Left lung (tissue), 10 donors: ENCODE data around the gene P2RY2. TPM values are rescaled to one million over a fixed set of nuclear protein-coding genes. Genes with fewer than 3 reads are reported as not detected.

Experiments
- ATAC-seq: fragments of 200-7000 bp; cut with Tn5 transposase; one replicate; pipeline ENCODE4 v1.9.1; 2020; ENCODE audit warnings: moderate library complexity
- DNase-seq, 4 donors: peaks; one replicate each; pipeline ENCODE4 v3.0.0-alpha.2; 2013 to 2020
- H3K27ac ChIP-seq, 2 donors: fragments of 200-600 bp; sonication (generic) in 1 of 2; one replicate each; pipeline versions ENCODE4 v1.5.0 to v1.8.0; 2020 to 2021
- H3K27me3 ChIP-seq, 2 donors: fragments of 200-600 bp; sonication (generic) in 1 of 2; one replicate each; pipeline versions ENCODE4 v1.5.0 to v1.8.0; 2020 to 2021
- H3K36me3 ChIP-seq, 2 donors: fragments of 200-600 bp; sonication (generic) in 1 of 2; one replicate each; pipeline versions ENCODE4 v1.5.0 to v1.8.0; 2020 to 2021
- H3K4me1 ChIP-seq, 2 donors: fragments of 200-600 bp; one replicate each; pipeline ENCODE4 v1.8.0; 2021
- H3K4me3 ChIP-seq, 2 donors: fragments of 200-600 bp; sonication (generic) in 1 of 2; one replicate each; pipeline versions ENCODE4 v1.5.0 to v1.8.0; 2020 to 2021; ENCODE audit warnings: mild to moderate bottlenecking in 1 of 2
- H3K9me3 ChIP-seq, 2 donors: fragments of 200-600 bp; sonication (generic) in 1 of 2; one replicate each; pipeline versions ENCODE4 v1.5.0 to v1.8.0; 2020 to 2021
- CTCF ChIP-seq, 2 donors: fragments of 200-600 bp; sonication (generic) in 1 of 2; IDR thresholded peaks; one replicate each; pipeline versions ENCODE4 v1.5.0 to v1.8.0; 2021; ENCODE audit warnings: antibody characterized with exemption in 2 of 2
- intact Hi-C, 2 donors: fragments of 100-400 bp; cut with DNase I; formaldehyde crosslinking; loops; one replicate each; pipeline versions ENCODE4 v1.11.2 to v1.14.2; 2022
- polyA plus RNA-seq, 6 donors: library from polyadenylated mRNA; unstranded; fragments of 120-200 nt; gene quantifications; one replicate each; pipeline ENCODE4 v1.2.1, GENCODE V29; 2013; ENCODE audit not compliant: insufficient read length in 6 of 6
- total RNA-seq, 2 donors: library from RNA; stranded (reverse); fragmentation: NEBNext Ultra II Directional; extraction: Animal tissue kit (Norgen Biotek cat#: 25700); gene quantifications; one replicate each; pipeline ENCODE4 v1.2.1, GENCODE V29; 2021
- donor health status: DM: no; HTN: yes; CAD: no.
- donor health status: DM: no; HTN: no; CAD: no.

The P2RY2 gene
- total and polyA plus RNA-seq, 8 donors, result 0.83 to 10.3 (median 1.3) TPM

- Histone ChIP-seq H3K27me3 (no peaks in the 10 kb centered on the region), H3K27ac (no peak overlapping the region), H3K36me3 (no peaks in the 10 kb centered on the region), H3K4me1 (peaks cover 4 to 40% of the 10 kb centered on the region in 2 donors), H3K9me3 (no peaks in the 10 kb centered on the region), H3K4me3 (no peak overlapping the region)
- intact Hi-C loops, result no loop called here
- ATAC-seq (no peak), DNase-seq (peak in 1 of 4 donors; percentile 11)
- TF ChIP-seq CTCF (IDR thresholded peaks at IDR 0.05), result no peak
Observed at GRCh38 chr11:73182824-73183321, 35.2 kb upstream of the P2RY2 start.

- no peaks in the 10 kb centered on the region for H3K36me3 ChIP-seq
- peak; percentile 36 to 93 (median 71) for DNase-seq
- peak; percentile 83 to 88 for TF ChIP-seq CTCF (IDR thresholded peaks at IDR 0.05)
- no peaks in the 10 kb centered on the region for H3K27me3 ChIP-seq
- no peaks in the 10 kb centered on the region for H3K9me3 ChIP-seq
- ATAC-seq, result peak; percentile 93
- H3K4me3 ChIP-seq, result peak overlapping the region in 1 of 2 donors; percentile 19
- intact Hi-C loops, result loop anchor here in 1 of 2 donors (5.0 kb wide), 1 partner anchor 52 kb away; no protein-coding TSS in a partner anchor
- peaks cover 0 to 54% of the 10 kb centered on the region in 2 donors for H3K4me1 ChIP-seq
- H3K27ac ChIP-seq, result peak overlapping the region in 1 of 2 donors; percentile 23
Observed at GRCh38 chr11:73184953-73185671, 33.0 kb upstream of the P2RY2 start.

- H3K9me3 ChIP-seq, result no peaks in the 10 kb centered on the region
- peak overlapping the region in 1 of 2 donors; percentile 30 for H3K27ac ChIP-seq
- no peak for TF ChIP-seq CTCF (IDR thresholded peaks at IDR 0.05)
- no peak overlapping the region for H3K4me3 ChIP-seq
- DNase-seq (peak in 2 of 4 donors; percentile 40 to 74), ATAC-seq (peak; percentile 51)
- peaks cover 0 to 56% of the 10 kb centered on the region in 2 donors for H3K4me1 ChIP-seq
- H3K36me3 ChIP-seq, result no peaks in the 10 kb centered on the region
- intact Hi-C loops, result loop anchor here in 1 of 2 donors (5.0 kb wide), 1 partner anchor 52 kb away; no protein-coding TSS in a partner anchor
- H3K27me3 ChIP-seq, result no peaks in the 10 kb centered on the region
Observed at GRCh38 chr11:73185680-73186293, 32.3 kb upstream of the P2RY2 start.

- intact Hi-C loops, result loop anchor here in 1 of 2 donors (5.0 kb wide), 1 partner anchor 51 kb away; no protein-coding TSS in a partner anchor
- ATAC-seq, result peak; percentile 51
Observed at GRCh38 chr11:73186294-73186850, 31.7 kb upstream of the P2RY2 start.

More at GRCh38 chr11:73186294-73186850, 31.7 kb upstream of the P2RY2 start:
- TF ChIP-seq CTCF (IDR thresholded peaks at IDR 0.05), result no peak
- H3K4me3 ChIP-seq, result no peak overlapping the region
- DNase-seq, result no peak
- peaks cover 0 to 60% of the 10 kb centered on the region in 2 donors for H3K4me1 ChIP-seq
- H3K9me3 ChIP-seq, result no peaks in the 10 kb centered on the region
- H3K27me3 ChIP-seq, result no peaks in the 10 kb centered on the region
- peak overlapping the region in 1 of 2 donors; percentile 30 for H3K27ac ChIP-seq
- H3K36me3 ChIP-seq, result no peaks in the 10 kb centered on the region
